ENCODE data around the gene RIN3. TPM values are rescaled to one million over a fixed set of nuclear protein-coding genes. Genes with fewer than 3 reads are reported as not detected.

The RIN3 gene
- total RNA-seq, 1 experiment from 2014 or later, result 10.9 TPM

GRCh38 chr14:92470811-92471210 is 42.8 kb upstream of the RIN3 start:
- DNase-seq (ENCODE audit: low read depth, low spot score) (no peak), ATAC-seq (no peak)
- in situ Hi-C loops (cut with HindIII; ENCODE audit: low pct_unique_long_range_greater_than_20kb, low sequenced_read_pairs), result no loop called here
- H3K27ac ChIP-seq (ENCODE audit: low read length), result no peak overlapping the region
- H3K9me3 ChIP-seq (ENCODE audit: control insufficient read depth, insufficient read depth, low read depth, low read length), result no peaks in the 10 kb centered on the region
- no peaks in the 10 kb centered on the region; the same call in 1 of the 2 replicates for H3K4me1 ChIP-seq (ENCODE audit: control insufficient read depth, insufficient read depth, low read length)
- ChIA-PET CTCF (no interaction called here), POLR2A (no interaction called here)
- no peaks in the 10 kb centered on the region for H3K36me3 ChIP-seq (ENCODE audit: control insufficient read depth, insufficient read depth, low read length)
- TF ChIP-seq REST (IDR thresholded peaks at IDR 0.05; ENCODE audit: insufficient read depth in 1 of 2, low read depth in 2 of 2, low read length in 1 of 2) (no peak), TCF7L2 (IDR thresholded peaks at IDR 0.05; ENCODE audit: low read depth, low read length) (no peak), SIN3A (IDR thresholded peaks at IDR 0.05; ENCODE audit: borderline replicate concordance, insufficient read depth, low read depth, low read length) (no peak)
- BruUV-seq (replicated peaks), result no TSS peak
- intact Hi-C loops (cut with micrococcal nuclease; ENCODE audit: unreplicated experiment), result no loop called here
- H3K4me3 ChIP-seq (ENCODE audit: low read depth in 2 of 2, low read length in 2 of 2), result no peak overlapping the region
- no peaks in the 10 kb centered on the region for H3K27me3 ChIP-seq (ENCODE audit: control insufficient read depth, insufficient read depth, low read length)

- TF ChIP-seq TCF7L2 (IDR thresholded peaks at IDR 0.05; ENCODE audit: low read depth, low read length) (no peak), REST (IDR thresholded peaks at IDR 0.05; ENCODE audit: insufficient read depth in 1 of 2, low read depth in 2 of 2, low read length in 1 of 2) (no peak), SIN3A (IDR thresholded peaks at IDR 0.05; ENCODE audit: borderline replicate concordance, insufficient read depth, low read depth, low read length) (no peak)
- ATAC-seq (no peak), DNase-seq (ENCODE audit: low read depth, low spot score) (no peak)
- Histone ChIP-seq H3K36me3 (ENCODE audit: control insufficient read depth, insufficient read depth, low read length) (no peaks in the 10 kb centered on the region), H3K27ac (ENCODE audit: low read length) (no peak overlapping the region), H3K4me3 (ENCODE audit: low read depth in 2 of 2, low read length in 2 of 2) (no peak overlapping the region), H3K9me3 (ENCODE audit: control insufficient read depth, insufficient read depth, low read depth, low read length) (no peaks in the 10 kb centered on the region), H3K4me1 (ENCODE audit: control insufficient read depth, insufficient read depth, low read length) (no peaks in the 10 kb centered on the region; the same call in 1 of the 2 replicates), H3K27me3 (ENCODE audit: control insufficient read depth, insufficient read depth, low read length) (no peaks in the 10 kb centered on the region)
- intact Hi-C loops (cut with micrococcal nuclease; ENCODE audit: unreplicated experiment), result no loop called here
- in situ Hi-C loops (cut with HindIII; ENCODE audit: low pct_unique_long_range_greater_than_20kb, low sequenced_read_pairs), result no loop called here
- no TSS peak for BruUV-seq (replicated peaks)
- POLR2A ChIA-PET, result no interaction called here
- CTCF ChIA-PET, result no interaction called here
Measured at GRCh38 chr14:92471919-92472318, 41.7 kb upstream of the RIN3 start.

GRCh38 chr14:92472860-92473259 is 40.7 kb upstream of the RIN3 start:
- no peaks in the 10 kb centered on the region; the same call in 1 of the 2 replicates for H3K4me1 ChIP-seq (ENCODE audit: control insufficient read depth, insufficient read depth, low read length)
- ChIA-PET POLR2A (no interaction called here), CTCF (no interaction called here)
- H3K27me3 ChIP-seq (ENCODE audit: control insufficient read depth, insufficient read depth, low read length), result no peaks in the 10 kb centered on the region
- in situ Hi-C loops (cut with HindIII; ENCODE audit: low pct_unique_long_range_greater_than_20kb, low sequenced_read_pairs), result no loop called here
- no peak for DNase-seq (ENCODE audit: low read depth, low spot score)
- no peak overlapping the region for H3K4me3 ChIP-seq (ENCODE audit: low read depth in 2 of 2, low read length in 2 of 2)
- ATAC-seq, result no peak
- BruUV-seq (replicated peaks), result no TSS peak
- no peak overlapping the region for H3K27ac ChIP-seq (ENCODE audit: low read length)
- H3K9me3 ChIP-seq (ENCODE audit: control insufficient read depth, insufficient read depth, low read depth, low read length), result no peaks in the 10 kb centered on the region
- intact Hi-C loops (cut with micrococcal nuclease; ENCODE audit: unreplicated experiment), result no loop called here
- no peak for TF ChIP-seq CTCF (IDR thresholded peaks at IDR 0.05)
- TF ChIP-seq POLR2AphosphoS5 (IDR thresholded peaks at IDR 0.05; ENCODE audit: low read depth, low read length), result no peak
- no peak for TF ChIP-seq SIN3A (IDR thresholded peaks at IDR 0.05; ENCODE audit: borderline replicate concordance, insufficient read depth, low read depth, low read length)
- TF ChIP-seq REST (IDR thresholded peaks at IDR 0.05; ENCODE audit: insufficient read depth in 1 of 2, low read depth in 2 of 2, low read length in 1 of 2), result no peak
- no peak for TF ChIP-seq TCF7L2 (IDR thresholded peaks at IDR 0.05; ENCODE audit: low read depth, low read length)
- H3K36me3 ChIP-seq (ENCODE audit: control insufficient read depth, insufficient read depth, low read length), result no peaks in the 10 kb centered on the region

Measured in Panc1 (cell line).